Measurements from ENCODE around the gene TSHZ1. TPM values are rescaled to one million over a fixed set of nuclear protein-coding genes. Genes with fewer than 3 reads are reported as not detected.

The TSHZ1 gene
- total RNA-seq, 2 experiments from 2014 or later, result 5.9 to 9.5 TPM

DNA sequence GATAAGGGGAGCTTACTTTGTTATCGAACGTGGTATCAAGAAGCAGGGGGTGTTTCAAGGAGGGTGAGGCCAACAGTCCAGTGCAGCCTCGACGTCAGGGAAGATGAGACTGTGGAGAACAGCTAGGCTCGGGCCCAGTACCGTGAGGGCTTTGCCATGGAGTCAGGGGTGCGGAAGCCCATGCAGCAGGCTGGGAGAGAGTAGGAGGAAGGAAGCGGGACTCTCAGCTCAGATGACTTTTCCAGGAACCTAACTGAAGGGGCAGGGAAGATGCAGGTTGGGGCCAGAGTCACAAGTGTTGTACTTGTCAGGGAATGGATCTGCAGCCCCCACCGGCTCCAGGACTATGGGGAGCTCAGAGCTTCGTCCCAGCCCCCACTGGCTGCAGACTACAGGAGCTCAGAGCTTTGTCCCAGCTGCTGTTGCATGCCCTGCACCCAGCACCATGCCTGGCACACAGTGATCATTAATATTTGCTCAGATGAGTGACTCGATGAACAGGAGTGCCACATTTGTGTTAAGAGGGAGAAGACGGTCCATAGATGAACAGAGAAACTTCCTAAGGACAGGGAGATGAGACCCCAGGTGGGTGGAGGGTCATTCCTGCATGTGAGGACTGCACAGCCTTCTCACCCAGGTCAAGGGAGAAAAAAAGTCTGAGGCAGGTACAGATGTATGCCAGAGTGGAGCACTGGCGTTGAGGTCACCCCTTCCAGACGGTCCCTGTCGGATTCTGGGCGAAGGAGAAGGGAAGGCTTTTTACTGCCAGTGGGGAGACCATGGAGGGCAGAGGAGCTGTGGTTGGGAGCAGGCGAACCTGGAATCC is 38.1 kb upstream of the TSHZ1 start:
- DNase-seq (ENCODE audit: low spot score), result no peak
- Histone ChIP-seq H3K27ac (ENCODE audit: low read depth, low read length, poor library complexity, severe bottlenecking) (no peak overlapping the region), H4K20me1 (ENCODE audit: insufficient read depth, low read length) (no peaks in the 10 kb centered on the region), H3K36me3 (ENCODE audit: insufficient read depth, low read length) (no peaks in the 10 kb centered on the region), H3K4me3 (ENCODE audit: low read depth, low read length, poor library complexity, severe bottlenecking) (no peak overlapping the region), H2AFZ (ENCODE audit: low read length) (no peak overlapping the region), H3K4me1 (ENCODE audit: insufficient read depth, low read length, poor library complexity, severe bottlenecking) (no peaks in the 10 kb centered on the region), H3K9me3 (ENCODE audit: low read length) (no peaks in the 10 kb centered on the region), H3K79me2 (ENCODE audit: insufficient read depth, low read depth, low read length) (no peaks in the 10 kb centered on the region), H3K4me2 (ENCODE audit: low read length) (no peak overlapping the region), H3K9me2 (ENCODE audit: insufficient read depth, low read length) (no peaks in the 10 kb centered on the region)
- ChIA-PET CTCF (ENCODE audit: unreplicated experiment) (no interaction called here), POLR2A (interaction anchor here (0.6 to 1.1 kb wide), 2 partner anchors 13 to 953 kb away, joined by 3 to 5 read pairs; no protein-coding TSS in a partner anchor)
- BruUV-seq (replicated peaks), result no TSS peak
- TF ChIP-seq, protein P1, sequence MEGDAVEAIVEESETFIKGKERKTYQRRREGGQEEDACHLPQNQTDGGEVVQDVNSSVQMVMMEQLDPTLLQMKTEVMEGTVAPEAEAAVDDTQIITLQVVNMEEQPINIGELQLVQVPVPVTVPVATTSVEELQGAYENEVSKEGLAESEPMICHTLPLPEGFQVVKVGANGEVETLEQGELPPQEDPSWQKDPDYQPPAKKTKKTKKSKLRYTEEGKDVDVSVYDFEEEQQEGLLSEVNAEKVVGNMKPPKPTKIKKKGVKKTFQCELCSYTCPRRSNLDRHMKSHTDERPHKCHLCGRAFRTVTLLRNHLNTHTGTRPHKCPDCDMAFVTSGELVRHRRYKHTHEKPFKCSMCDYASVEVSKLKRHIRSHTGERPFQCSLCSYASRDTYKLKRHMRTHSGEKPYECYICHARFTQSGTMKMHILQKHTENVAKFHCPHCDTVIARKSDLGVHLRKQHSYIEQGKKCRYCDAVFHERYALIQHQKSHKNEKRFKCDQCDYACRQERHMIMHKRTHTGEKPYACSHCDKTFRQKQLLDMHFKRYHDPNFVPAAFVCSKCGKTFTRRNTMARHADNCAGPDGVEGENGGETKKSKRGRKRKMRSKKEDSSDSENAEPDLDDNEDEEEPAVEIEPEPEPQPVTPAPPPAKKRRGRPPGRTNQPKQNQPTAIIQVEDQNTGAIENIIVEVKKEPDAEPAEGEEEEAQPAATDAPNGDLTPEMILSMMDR (conservative IDR thresholded peaks at IDR 0.05; ENCODE audit: low read length), result no peak
- TF ChIP-seq EZH2phosphoT487 (IDR thresholded peaks at IDR 0.05; ENCODE audit: borderline replicate concordance, low read depth, low read length), result no peak
- intact Hi-C loops (cut with micrococcal nuclease; ENCODE audit: unreplicated experiment), result no loop called here

DNA sequence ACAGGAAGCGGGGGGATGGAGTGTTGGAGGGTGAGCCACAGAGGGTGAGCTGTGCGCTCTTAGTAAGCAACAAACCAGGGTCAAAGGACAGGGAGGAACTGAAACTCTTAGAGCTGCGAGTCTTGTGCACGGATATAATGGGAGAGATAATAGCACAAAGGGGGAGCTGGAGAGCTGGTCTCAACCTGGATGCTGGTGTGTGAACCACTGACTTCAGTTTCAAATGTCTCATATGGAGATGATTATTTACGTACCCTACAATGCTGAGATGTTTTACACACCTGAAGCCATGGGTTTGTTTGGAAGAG is 37.5 kb upstream of the TSHZ1 start:
- intact Hi-C loops (cut with micrococcal nuclease; ENCODE audit: unreplicated experiment), result no loop called here
- Histone ChIP-seq H4K20me1 (ENCODE audit: insufficient read depth, low read length) (no peaks in the 10 kb centered on the region), H3K27ac (ENCODE audit: low read depth, low read length, poor library complexity, severe bottlenecking) (no peak overlapping the region), H3K9me2 (ENCODE audit: insufficient read depth, low read length) (no peaks in the 10 kb centered on the region), H3K4me1 (ENCODE audit: insufficient read depth, low read length, poor library complexity, severe bottlenecking) (no peaks in the 10 kb centered on the region), H3K79me2 (ENCODE audit: insufficient read depth, low read depth, low read length) (no peaks in the 10 kb centered on the region), H3K9me3 (ENCODE audit: low read length) (no peaks in the 10 kb centered on the region), H2AFZ (ENCODE audit: low read length) (no peak overlapping the region), H3K4me3 (ENCODE audit: low read depth, low read length, poor library complexity, severe bottlenecking) (no peak overlapping the region), H3K4me2 (ENCODE audit: low read length) (no peak overlapping the region), H3K36me3 (ENCODE audit: insufficient read depth, low read length) (no peaks in the 10 kb centered on the region)
- no TSS peak for BruUV-seq (replicated peaks)
- TF ChIP-seq, protein P1 (conservative IDR thresholded peaks at IDR 0.05; ENCODE audit: low read length), result peak; percentile 49
- no peak for TF ChIP-seq EZH2phosphoT487 (IDR thresholded peaks at IDR 0.05; ENCODE audit: borderline replicate concordance, low read depth, low read length)
- ChIA-PET CTCF (ENCODE audit: unreplicated experiment) (no interaction called here), POLR2A (interaction anchor here (0.6 to 1.2 kb wide), 3 partner anchors 12 to 952 kb away, joined by 3 to 5 read pairs (median 3); no protein-coding TSS in a partner anchor)
- peak; percentile 55 for DNase-seq (ENCODE audit: low spot score)

DNA sequence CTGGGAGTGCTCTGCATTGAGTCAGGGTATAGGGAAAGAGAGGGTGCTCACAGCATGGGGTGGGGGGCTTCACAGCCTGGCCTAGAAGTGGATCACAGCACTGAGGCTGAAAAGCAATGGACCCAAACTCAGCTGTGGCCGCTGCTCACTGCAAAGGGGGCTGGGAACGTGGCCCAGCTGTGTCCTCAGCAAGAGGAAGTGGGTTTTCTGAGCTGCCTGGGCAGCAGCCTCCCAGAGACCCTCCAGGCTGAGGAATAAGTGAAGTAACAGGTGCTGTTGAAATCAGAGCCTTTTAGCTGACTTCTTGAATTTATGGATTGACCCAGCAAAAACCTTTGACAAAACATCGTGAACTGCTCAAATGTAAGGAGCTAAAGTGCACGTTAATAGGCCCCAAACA is 36.9 kb upstream of the TSHZ1 start:
- intact Hi-C loops (cut with micrococcal nuclease; ENCODE audit: unreplicated experiment), result no loop called here
- ChIA-PET CTCF (ENCODE audit: unreplicated experiment) (no interaction called here), POLR2A (interaction anchor here (1.1 to 1.2 kb wide), 2 partner anchors 11 to 14 kb away, joined by 3 read pairs; no protein-coding TSS in a partner anchor)
- H3K4me3 ChIP-seq (ENCODE audit: low read depth, low read length, poor library complexity, severe bottlenecking), result no peak overlapping the region
- no peak for TF ChIP-seq EZH2phosphoT487 (IDR thresholded peaks at IDR 0.05; ENCODE audit: borderline replicate concordance, low read depth, low read length)
- TF ChIP-seq, protein P1 (conservative IDR thresholded peaks at IDR 0.05; ENCODE audit: low read length), result no peak
- no peaks in the 10 kb centered on the region for H3K9me3 ChIP-seq (ENCODE audit: low read length)
- no TSS peak for BruUV-seq (replicated peaks)
- H3K79me2 ChIP-seq (ENCODE audit: insufficient read depth, low read depth, low read length), result no peaks in the 10 kb centered on the region
- H3K4me1 ChIP-seq (ENCODE audit: insufficient read depth, low read length, poor library complexity, severe bottlenecking), result no peaks in the 10 kb centered on the region
- no peak overlapping the region for H2AFZ ChIP-seq (ENCODE audit: low read length)
- no peak overlapping the region for H3K27ac ChIP-seq (ENCODE audit: low read depth, low read length, poor library complexity, severe bottlenecking)
- DNase-seq (ENCODE audit: low spot score), result no peak
- H3K36me3 ChIP-seq (ENCODE audit: insufficient read depth, low read length), result no peaks in the 10 kb centered on the region
- no peak overlapping the region for H3K4me2 ChIP-seq (ENCODE audit: low read length)
- H3K9me2 ChIP-seq (ENCODE audit: insufficient read depth, low read length), result no peaks in the 10 kb centered on the region
- no peaks in the 10 kb centered on the region for H4K20me1 ChIP-seq (ENCODE audit: insufficient read depth, low read length)
